ENCODE measurements around the gene EPN2. TPM values are rescaled to one million over a fixed set of nuclear protein-coding genes. Genes with fewer than 3 reads are reported as not detected.
A peak's percentile ranks its signal among the peaks of the same experiment; 100 is the strongest.

The EPN2 gene
- total RNA-seq, 4 donors from 2014 or later, result 30.7 to 156 (median 45.1) TPM

- no peak for ATAC-seq
- Histone ChIP-seq H3K27ac (peak overlapping the region in 3 of 4 donors; percentile 34 to 92 (median 90)), H3K9me3 (no peaks in the 10 kb centered on the region), H3K27me3 (no peaks in the 10 kb centered on the region), H3K4me3 (no peak overlapping the region), H3K36me3 (no peaks in the 10 kb centered on the region), H3K4me1 (peaks cover 0 to 55% (median 16%) of the 10 kb centered on the region in 3 donors)
- 19 to 25% methylated on average over 4 to 6 of the region's 6 CpGs for WGBS, 2 donors (ENCODE audit: low coverage in 1 of 2)
- TF ChIP-seq POLR2AphosphoS5 (IDR thresholded peaks at IDR 0.05) (no peak), POLR2A (IDR thresholded peaks at IDR 0.05) (no peak), EP300 (IDR thresholded peaks at IDR 0.05) (no peak), CTCF (IDR thresholded peaks at IDR 0.05) (no peak)
Measured at GRCh38 chr17:19239544-19239943, 2.4 kb downstream of the EPN2 start.

- WGBS, 2 donors (ENCODE audit: low coverage in 1 of 2), result 56 to 64% methylated on average over 2 of the region's 2 CpGs
- no peak overlapping the region for H3K4me3 ChIP-seq
- H3K27me3 ChIP-seq, result no peaks in the 10 kb centered on the region
- no peak for ATAC-seq
- peak overlapping the region in 1 of 4 donors; percentile 45 for H3K27ac ChIP-seq
- no peaks in the 10 kb centered on the region for H3K36me3 ChIP-seq
- H3K4me1 ChIP-seq, result peaks cover 0 to 75% (median 21%) of the 10 kb centered on the region in 3 donors
- H3K9me3 ChIP-seq, result no peaks in the 10 kb centered on the region
- no peak for TF ChIP-seq CTCF (IDR thresholded peaks at IDR 0.05)
- no peak for TF ChIP-seq POLR2A (IDR thresholded peaks at IDR 0.05)
- no peak for TF ChIP-seq EP300 (IDR thresholded peaks at IDR 0.05)
- no peak for TF ChIP-seq POLR2AphosphoS5 (IDR thresholded peaks at IDR 0.05)
Measured at GRCh38 chr17:19242323-19242722, 5.2 kb downstream of the EPN2 start.

GRCh38 chr17:19242926-19243325 lies 5.8 kb downstream of the EPN2 start:
- Histone ChIP-seq H3K4me1 (peaks cover 0 to 81% (median 27%) of the 10 kb centered on the region in 3 donors), H3K4me3 (no peak overlapping the region), H3K27me3 (no peaks in the 10 kb centered on the region), H3K9me3 (no peaks in the 10 kb centered on the region), H3K27ac (no peak overlapping the region), H3K36me3 (no peaks in the 10 kb centered on the region)
- ATAC-seq, result no peak
- TF ChIP-seq CTCF (IDR thresholded peaks at IDR 0.05) (no peak), POLR2A (IDR thresholded peaks at IDR 0.05) (no peak), EP300 (IDR thresholded peaks at IDR 0.05) (no peak), POLR2AphosphoS5 (IDR thresholded peaks at IDR 0.05) (no peak)
- 100% methylated on average over 3 to 6 of the region's 7 CpGs for WGBS, 2 donors (ENCODE audit: low coverage in 1 of 2)

GRCh38 chr17:19243838-19244237 lies 6.7 kb downstream of the EPN2 start:
- Histone ChIP-seq H3K27ac (no peak overlapping the region), H3K4me3 (no peak overlapping the region), H3K36me3 (no peaks in the 10 kb centered on the region), H3K9me3 (no peaks in the 10 kb centered on the region), H3K4me1 (peaks cover 0 to 83% (median 33%) of the 10 kb centered on the region in 3 donors), H3K27me3 (no peaks in the 10 kb centered on the region)
- no peak for ATAC-seq
- no peak for TF ChIP-seq CTCF (IDR thresholded peaks at IDR 0.05)
- no peak for TF ChIP-seq POLR2AphosphoS5 (IDR thresholded peaks at IDR 0.05)
- no peak for TF ChIP-seq POLR2A (IDR thresholded peaks at IDR 0.05)
- TF ChIP-seq EP300 (IDR thresholded peaks at IDR 0.05), result no peak
- WGBS, 2 donors (ENCODE audit: low coverage in 1 of 2), result 86 to 100% methylated on average over 1 of the region's 1 CpG

- no peak for ATAC-seq
- H3K27me3 ChIP-seq, result no peaks in the 10 kb centered on the region
- no peak overlapping the region for H3K4me3 ChIP-seq
- no peak overlapping the region for H3K27ac ChIP-seq
- no peaks in the 10 kb centered on the region for H3K9me3 ChIP-seq
- no peak for TF ChIP-seq POLR2AphosphoS5 (IDR thresholded peaks at IDR 0.05)
- no peak for TF ChIP-seq EP300 (IDR thresholded peaks at IDR 0.05)
- TF ChIP-seq POLR2A (IDR thresholded peaks at IDR 0.05), result no peak
- no peak for TF ChIP-seq CTCF (IDR thresholded peaks at IDR 0.05)
- H3K4me1 ChIP-seq, result peaks cover 4 to 83% (median 32%) of the 10 kb centered on the region in 3 donors
- 23 to 71% methylated on average over 5 to 7 of the region's 8 CpGs for WGBS, 2 donors (ENCODE audit: low coverage in 1 of 2)
- no peaks in the 10 kb centered on the region for H3K36me3 ChIP-seq
Measured at GRCh38 chr17:19244357-19244756, 7.2 kb downstream of the EPN2 start.
